SJSA1 (cell line): ENCODE measurements around the gene ATXN7L1. TPM values are rescaled to one million over a fixed set of nuclear protein-coding genes. Genes with fewer than 3 reads are reported as not detected.
"Not testable (repeated sequence)": the region's sequence is repeated elsewhere in the genome, so short reads cannot be mapped to it uniquely, and the experiment has no call there.

Experiments used
- DNase-seq, 2 experiments: peaks; one replicate each; pipeline ENCODE4 v3.0.0-alpha.2; 2015 to 2020; ENCODE audit warnings: low spot score in 2 of 2, low read depth in 1 of 2
- H3K27ac ChIP-seq: fragments of 250-450 bp; sonication (Bioruptor Pico); 2 replicates; pipeline ENCODE4 v1.5.1; 2020; ENCODE audit warnings: mild to moderate bottlenecking, moderate library complexity
- H3K27me3 ChIP-seq: fragments of 250-450 bp; sonication (Bioruptor Pico); replicated peaks from 2 replicates; pipeline ENCODE4 v1.5.1; 2020; ENCODE audit warnings: mild to moderate bottlenecking, moderate library complexity
- H3K36me3 ChIP-seq: fragments of 250-450 bp; sonication (Bioruptor Pico); 2 replicates; pipeline ENCODE4 v1.5.1; 2020; ENCODE audit warnings: mild to moderate bottlenecking
- H3K4me1 ChIP-seq: fragments of 250-450 bp; sonication (Bioruptor Pico); replicated peaks from 2 replicates; pipeline ENCODE4 v1.6.1; 2021; ENCODE audit warnings: mild to moderate bottlenecking
- H3K4me3 ChIP-seq: fragments of 250-450 bp; sonication (Bioruptor Pico); 2 replicates; pipeline ENCODE4 v1.5.1; 2020; ENCODE audit warnings: mild to moderate bottlenecking
- H3K9me3 ChIP-seq: fragments of 250-450 bp; sonication (Bioruptor Pico); replicated peaks from 2 replicates; pipeline ENCODE4 v1.5.1; 2020; ENCODE audit warnings: mild to moderate bottlenecking
- total RNA-seq: library from RNA; depleted of rRNA; stranded (reverse); fragments of >200 nt; shearing (Covaris generic); gene quantifications from 2 replicates; pipeline ENCODE4 v1.2.3, GENCODE V29; 2014

ATXN7L1 gene
- total RNA-seq, 1 experiment from 2014 or later: 2.7 TPM

DNA sequence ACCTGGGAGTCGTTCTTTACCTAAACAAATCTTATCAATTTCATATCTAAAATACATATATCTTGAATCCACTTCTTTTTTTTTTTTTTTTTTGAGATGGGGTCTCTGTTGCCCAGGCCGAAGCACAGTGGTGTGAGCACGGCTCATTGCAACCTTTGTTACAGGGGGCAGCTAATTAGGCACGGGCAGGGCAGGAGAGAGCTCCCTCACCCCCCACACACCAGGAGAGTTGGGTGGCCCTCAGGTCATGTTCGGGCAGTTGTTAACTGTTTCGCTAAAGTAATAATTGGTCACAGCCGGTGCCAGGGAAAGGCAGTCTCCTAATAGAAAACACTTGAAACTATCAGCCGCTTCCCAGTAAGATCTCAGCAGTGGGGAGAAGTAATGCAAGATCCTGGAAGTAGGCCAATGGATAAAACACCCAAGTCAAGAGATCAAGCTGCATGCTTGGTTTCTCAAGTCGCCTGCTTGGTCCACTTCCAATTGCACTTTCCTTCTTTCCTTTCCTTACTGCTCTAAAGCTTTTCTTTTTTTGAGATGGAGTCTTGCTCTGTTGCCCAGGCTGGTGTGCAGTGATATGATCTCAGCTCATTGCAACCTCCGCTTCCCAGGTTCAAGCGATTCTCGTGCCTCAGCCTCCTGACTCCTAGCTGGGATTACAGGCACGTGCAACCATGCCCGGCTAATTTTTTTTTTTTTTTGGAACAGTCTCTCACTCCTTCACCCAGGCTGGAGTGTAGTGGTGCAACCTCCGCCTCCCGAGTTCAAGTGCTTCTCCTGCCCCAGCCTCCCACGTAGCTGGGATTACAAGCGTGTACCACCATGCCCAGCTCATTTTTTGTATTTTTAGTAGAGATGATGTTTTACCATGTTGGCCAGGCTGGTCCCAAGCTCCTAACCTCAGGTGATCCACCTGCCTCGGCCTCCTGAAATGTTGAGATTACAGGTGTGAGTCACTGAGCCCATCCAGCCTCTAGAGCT lies 273.8 kb downstream of the ATXN7L1 start:
- no peaks in the 10 kb centered on the region for H3K9me3 ChIP-seq
- H3K4me3 ChIP-seq: no peak overlapping the region
- DNase-seq: no peak
- no peak overlapping the region for H3K27ac ChIP-seq
- no peaks in the 10 kb centered on the region for H3K27me3 ChIP-seq
- H3K4me1 ChIP-seq: 0 out of 2 replicates have a peak, but pooled peaks cover 4% of the 10 kb centered on the region
- no peaks in the 10 kb centered on the region for H3K36me3 ChIP-seq

DNA sequence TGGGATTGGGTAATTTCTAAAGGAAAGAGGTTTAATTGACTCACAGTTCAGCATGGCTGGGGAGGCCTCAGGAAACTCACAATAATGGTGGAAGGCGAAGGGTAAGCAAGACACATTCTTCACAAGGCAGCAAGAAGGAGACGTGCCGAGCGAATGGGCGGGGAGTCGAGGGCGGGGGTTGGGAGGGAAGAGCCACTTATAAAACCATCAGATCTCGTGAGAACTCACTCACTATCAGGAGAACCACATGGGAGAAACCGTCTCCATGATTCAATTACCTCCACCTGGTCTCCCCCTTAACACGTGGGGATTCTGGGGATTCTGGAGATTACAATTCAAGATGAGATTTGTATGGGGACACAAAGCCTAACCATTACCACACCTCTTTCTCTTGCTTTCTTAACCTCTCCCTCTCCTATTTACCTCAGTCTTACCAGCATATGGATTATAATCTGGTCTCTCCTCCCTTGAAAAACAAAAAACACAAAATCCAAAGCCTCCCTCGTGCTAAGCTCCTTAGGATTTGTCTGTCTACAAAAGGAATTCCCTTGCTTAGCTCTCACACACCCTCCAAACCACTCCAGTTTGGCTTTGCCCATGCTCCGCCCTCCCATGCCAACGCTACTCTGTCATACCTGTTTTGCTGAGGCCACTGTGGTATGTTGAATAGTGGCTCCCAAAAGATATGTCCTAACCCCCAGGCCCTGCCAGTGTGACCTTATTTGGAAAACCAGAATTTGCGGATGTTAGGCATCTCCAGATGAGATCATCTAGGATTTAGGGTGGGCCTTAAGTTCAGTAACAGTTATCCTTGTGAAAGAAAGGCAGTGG lies 275.5 kb downstream of the ATXN7L1 start:
- DNase-seq: no peak
- H3K4me1 ChIP-seq: 0 out of 2 replicates have a peak, but pooled peaks cover 4% of the 10 kb centered on the region
- H3K36me3 ChIP-seq: no peaks in the 10 kb centered on the region
- no peak overlapping the region for H3K27ac ChIP-seq
- no peak overlapping the region for H3K4me3 ChIP-seq
- no peaks in the 10 kb centered on the region for H3K9me3 ChIP-seq
- no peaks in the 10 kb centered on the region for H3K27me3 ChIP-seq

DNA sequence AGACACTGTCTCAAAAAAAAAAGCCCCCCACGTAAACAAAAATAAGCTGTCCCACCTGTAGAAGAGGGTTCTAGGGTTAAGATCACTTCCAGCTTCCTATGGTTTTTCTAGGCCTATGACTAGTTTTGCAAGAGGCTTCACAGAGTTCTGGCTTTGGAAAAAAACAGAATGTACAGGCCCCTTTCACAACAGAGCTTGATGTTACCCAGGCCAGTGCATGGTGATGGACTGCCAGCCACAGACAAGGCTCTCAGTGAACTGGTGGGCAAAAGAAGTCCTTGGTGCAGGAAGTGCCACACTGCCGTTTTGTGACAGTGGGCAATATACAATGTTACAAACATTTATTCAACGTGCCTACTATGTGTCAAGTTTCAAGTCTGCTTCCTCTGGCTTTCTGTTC lies 276.8 kb downstream of the ATXN7L1 start:
- H3K9me3 ChIP-seq: no peaks in the 10 kb centered on the region
- H3K4me1 ChIP-seq: 0 out of 2 replicates have a peak, but pooled peaks cover 4% of the 10 kb centered on the region
- no peaks in the 10 kb centered on the region for H3K36me3 ChIP-seq
- DNase-seq: no peak
- H3K27ac ChIP-seq: no peak overlapping the region
- H3K4me3 ChIP-seq: no peak overlapping the region
- H3K27me3 ChIP-seq: no peaks in the 10 kb centered on the region

DNA sequence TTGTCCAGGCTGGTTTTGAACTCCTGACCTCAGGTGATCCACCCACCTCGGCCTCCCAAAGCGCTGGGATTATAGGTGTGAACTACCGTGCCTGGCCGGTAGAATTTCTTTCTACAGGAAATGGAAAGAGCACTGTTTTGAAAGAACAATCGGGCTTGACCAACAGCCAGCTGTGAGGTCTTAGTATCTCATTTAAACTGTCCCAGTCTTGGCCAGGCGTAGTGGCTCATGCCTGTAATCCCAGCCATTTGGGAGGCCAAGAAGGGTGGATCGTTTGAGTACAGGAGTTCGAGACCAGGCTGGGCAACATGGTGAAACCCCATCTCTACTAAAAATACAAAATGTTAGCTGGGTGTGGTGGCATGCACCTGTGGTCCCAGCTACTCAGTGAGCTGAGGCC lies 277.3 kb downstream of the ATXN7L1 start:
- not testable (repeated sequence) for H3K27me3 ChIP-seq, H3K4me3 ChIP-seq, H3K27ac ChIP-seq, H3K36me3 ChIP-seq, H3K9me3 ChIP-seq, DNase-seq, H3K4me1 ChIP-seq

DNA sequence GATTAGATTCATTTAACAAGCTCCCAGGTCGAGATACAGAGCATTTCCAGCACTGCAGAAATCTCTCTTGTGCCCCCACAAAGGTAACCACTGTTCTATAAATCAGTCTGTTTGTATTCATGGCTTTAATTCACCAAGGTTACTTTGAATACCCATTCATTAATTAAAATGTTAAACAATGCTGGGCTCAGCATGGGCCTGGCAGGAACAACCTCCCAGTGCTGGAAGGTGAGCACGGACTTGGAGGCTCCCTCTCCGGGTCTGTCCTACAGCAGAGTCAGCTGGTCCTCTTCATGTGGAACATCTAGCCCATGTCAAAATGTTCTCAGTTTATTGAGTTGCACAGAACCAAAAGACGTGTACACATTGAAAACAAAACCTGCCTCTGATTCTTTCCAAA lies 279.5 kb downstream of the ATXN7L1 start:
- 0 out of 2 replicates have a peak, but pooled peaks cover 4% of the 10 kb centered on the region for H3K4me1 ChIP-seq
- no peaks in the 10 kb centered on the region for H3K36me3 ChIP-seq
- no peak overlapping the region for H3K4me3 ChIP-seq

DNA sequence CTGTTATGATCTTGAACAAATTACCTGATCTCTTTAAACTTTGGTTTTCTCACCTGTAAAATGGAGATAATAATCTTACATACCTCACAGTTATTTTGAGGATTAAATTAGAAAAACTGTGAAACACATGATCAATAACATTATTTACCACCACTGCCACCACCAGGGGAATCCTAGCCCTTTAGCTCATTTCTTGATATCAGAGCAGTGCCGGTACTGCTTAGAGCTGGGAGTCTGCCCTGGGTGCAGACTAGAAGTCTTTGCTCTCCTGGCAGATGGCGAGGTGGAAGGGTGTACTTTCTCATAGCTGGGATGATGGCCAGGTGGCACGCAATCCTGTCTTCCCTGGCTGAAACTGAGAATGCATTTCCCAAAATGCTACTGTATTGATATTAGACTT lies 282.4 kb downstream of the ATXN7L1 start:
- no peak for DNase-seq
- no peaks in the 10 kb centered on the region for H3K9me3 ChIP-seq
- H3K36me3 ChIP-seq: no peaks in the 10 kb centered on the region
- H3K27ac ChIP-seq: no peak overlapping the region
- no peak overlapping the region for H3K4me3 ChIP-seq
- no peaks in the 10 kb centered on the region for H3K27me3 ChIP-seq
- no peaks in the 10 kb centered on the region for H3K4me1 ChIP-seq

More for the DNA sequence above, 279.5 kb downstream of the ATXN7L1 start:
- DNase-seq: no peak
- Histone ChIP-seq H3K27ac (no peak overlapping the region), H3K9me3 (no peaks in the 10 kb centered on the region), H3K27me3 (no peaks in the 10 kb centered on the region)

DNA sequence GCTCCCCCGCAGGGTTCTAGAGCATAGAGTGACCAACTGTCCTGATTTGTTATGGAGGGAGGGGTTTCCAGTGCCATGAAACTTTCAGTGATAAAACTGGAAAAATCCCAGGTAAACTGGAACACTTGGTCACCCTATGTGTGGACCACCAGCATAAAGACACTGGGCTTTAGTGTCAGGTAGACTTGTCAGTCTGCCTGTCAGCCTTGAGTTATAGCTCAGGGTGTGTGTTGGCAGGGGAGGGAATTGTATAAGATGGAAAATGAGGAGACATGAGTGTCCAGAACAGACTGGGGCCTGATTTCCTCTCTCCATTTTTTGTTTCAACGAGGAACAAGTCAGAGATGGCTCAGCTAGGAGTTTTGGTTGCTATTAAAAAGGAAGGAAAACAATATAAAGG lies 284.9 kb downstream of the ATXN7L1 start:
- Histone ChIP-seq H3K36me3 (no peaks in the 10 kb centered on the region), H3K27ac (no peak overlapping the region), H3K4me1 (no peaks in the 10 kb centered on the region), H3K27me3 (no peaks in the 10 kb centered on the region), H3K9me3 (no peaks in the 10 kb centered on the region), H3K4me3 (no peak overlapping the region)
- DNase-seq: no peak

DNA sequence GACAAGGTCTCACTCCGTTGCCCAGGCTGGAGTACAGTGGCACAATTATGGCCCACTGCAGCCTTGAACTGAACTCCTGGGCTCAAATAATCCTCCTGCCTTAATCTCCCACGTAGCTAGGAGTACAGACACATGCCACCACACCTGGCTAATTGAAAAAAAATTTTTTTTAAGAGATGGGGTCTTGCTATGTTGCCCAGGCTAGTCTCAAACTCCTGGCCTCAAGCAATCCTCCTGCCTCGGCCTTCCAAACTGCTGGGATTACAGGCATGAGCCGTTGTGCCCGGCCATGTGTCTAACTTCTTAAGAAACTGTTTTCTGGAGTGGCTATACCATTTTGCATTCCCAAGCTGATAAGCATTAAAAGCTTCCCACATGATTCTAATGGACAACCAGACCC lies 285.6 kb downstream of the ATXN7L1 start:
- no peaks in the 10 kb centered on the region for H3K9me3 ChIP-seq
- no peak overlapping the region for H3K4me3 ChIP-seq
- H3K27me3 ChIP-seq: no peaks in the 10 kb centered on the region
- no peaks in the 10 kb centered on the region for H3K36me3 ChIP-seq
- no peak overlapping the region for H3K27ac ChIP-seq
- H3K4me1 ChIP-seq: no peaks in the 10 kb centered on the region
- no peak for DNase-seq

DNA sequence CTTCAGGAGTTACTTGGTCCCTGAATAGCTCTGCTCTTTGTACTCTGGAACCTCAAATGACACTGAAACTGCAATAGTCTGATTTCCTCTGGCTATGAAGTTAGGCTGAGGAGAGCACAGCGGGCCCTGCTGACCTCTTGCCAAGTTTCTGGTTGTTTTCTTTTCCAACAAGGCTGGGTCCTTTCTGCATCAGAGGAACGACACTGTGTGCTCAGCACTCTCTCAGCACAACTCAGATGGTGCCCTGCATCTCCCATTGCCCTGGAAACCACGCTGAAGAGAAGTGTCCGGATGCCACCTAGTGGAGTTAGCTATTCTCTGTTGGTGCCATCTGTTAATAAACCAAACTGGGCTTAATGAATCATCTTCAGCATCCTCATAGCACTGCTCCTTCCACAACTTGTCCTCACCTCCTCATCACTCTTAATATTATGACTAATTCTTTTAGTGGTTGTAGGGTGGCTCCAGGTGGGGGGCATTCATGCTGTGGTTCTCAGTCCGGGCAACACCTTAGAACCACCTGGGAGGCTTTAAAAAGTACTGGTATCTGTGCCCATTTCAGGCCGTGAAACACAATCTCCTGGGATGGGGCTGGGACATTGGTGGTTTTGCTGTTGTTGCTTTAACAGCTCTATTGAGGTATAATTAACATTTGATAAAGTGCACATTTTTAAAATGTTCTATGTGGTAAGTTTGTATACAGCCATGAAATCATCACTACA lies 286.9 kb downstream of the ATXN7L1 start:
- Histone ChIP-seq H3K9me3 (no peaks in the 10 kb centered on the region), H3K4me1 (no peaks in the 10 kb centered on the region), H3K4me3 (no peak overlapping the region), H3K36me3 (no peaks in the 10 kb centered on the region), H3K27ac (no peak overlapping the region), H3K27me3 (no peaks in the 10 kb centered on the region)
- DNase-seq: peak; percentile 52 to 64

DNA sequence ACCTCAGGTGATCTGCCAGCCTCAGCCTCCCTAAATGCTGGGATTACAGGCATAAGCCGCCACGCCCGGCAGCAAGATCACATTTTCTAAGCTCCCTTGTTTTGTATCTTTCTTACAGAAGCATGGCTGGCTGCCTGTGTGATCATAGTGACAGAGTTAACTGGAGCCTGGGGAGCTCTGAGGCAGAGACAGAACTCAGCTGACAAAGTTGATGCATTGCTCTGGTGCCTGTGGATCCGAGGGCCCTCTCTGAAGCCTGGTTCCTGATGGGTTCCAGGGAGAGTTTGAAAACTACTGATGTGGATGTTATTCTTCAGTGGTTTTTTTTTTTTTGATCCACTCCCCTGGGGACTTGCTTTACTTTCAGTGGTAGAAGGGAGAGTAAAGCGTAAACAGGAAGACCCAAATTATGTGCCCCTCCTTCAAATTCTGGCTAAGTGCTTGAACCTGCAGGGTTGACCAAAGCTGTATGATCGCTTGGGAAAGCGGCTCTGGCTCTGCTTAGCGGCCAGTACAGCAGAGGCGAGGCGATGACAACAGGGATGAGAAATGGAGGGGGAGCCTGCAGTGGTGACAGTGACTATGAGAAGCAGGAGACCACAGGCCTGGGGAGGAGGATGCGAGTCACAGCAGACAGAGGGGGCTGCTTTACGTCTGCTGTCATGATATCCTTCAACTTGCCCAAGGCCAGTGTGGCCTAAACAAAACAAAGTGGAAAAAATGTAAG lies 288.3 kb downstream of the ATXN7L1 start:
- no peaks in the 10 kb centered on the region; the same call in 1 of the 2 replicates for H3K9me3 ChIP-seq
- no peaks in the 10 kb centered on the region for H3K4me1 ChIP-seq
- H3K27me3 ChIP-seq: no peaks in the 10 kb centered on the region
- DNase-seq: no peak
- no peak overlapping the region for H3K27ac ChIP-seq
- H3K36me3 ChIP-seq: no peaks in the 10 kb centered on the region
- H3K4me3 ChIP-seq: no peak overlapping the region

DNA sequence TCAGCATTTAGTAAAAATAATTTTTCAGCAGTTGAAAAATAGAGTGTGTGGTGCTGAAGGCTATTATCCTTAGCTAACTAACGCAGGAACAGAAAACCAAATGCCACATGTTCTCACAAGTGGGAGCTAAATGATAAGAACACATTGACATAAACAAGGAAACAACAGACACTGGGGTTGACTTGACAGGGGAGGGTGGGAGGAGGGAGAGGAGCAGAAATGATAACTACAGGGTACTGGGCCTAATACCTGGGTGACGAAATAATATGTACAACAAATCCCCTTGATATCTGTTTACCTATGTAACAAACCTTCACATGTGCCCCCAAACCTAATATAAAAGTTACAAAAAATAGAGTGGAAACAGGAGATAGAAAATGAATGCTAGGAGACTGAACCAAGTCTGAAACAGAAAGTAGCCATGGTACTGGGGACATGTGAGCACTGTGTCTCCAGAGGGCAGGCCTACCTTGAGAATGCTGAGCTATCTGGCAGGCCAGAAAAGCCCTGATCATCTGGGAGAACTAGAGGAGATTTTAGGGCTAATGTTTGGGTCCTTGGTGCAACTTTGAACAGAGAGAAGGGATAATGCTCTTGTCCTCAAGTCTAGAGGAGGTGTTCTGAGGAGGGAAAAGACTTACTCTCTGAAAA lies 290.4 kb downstream of the ATXN7L1 start:
- no peaks in the 10 kb centered on the region for H3K27me3 ChIP-seq
- no peak overlapping the region for H3K27ac ChIP-seq
- no peaks in the 10 kb centered on the region for H3K36me3 ChIP-seq
- H3K4me1 ChIP-seq: no peaks in the 10 kb centered on the region
- H3K4me3 ChIP-seq: no peak overlapping the region
- DNase-seq: no peak
- H3K9me3 ChIP-seq: no peaks in the 10 kb centered on the region; the same call in 1 of the 2 replicates

DNA sequence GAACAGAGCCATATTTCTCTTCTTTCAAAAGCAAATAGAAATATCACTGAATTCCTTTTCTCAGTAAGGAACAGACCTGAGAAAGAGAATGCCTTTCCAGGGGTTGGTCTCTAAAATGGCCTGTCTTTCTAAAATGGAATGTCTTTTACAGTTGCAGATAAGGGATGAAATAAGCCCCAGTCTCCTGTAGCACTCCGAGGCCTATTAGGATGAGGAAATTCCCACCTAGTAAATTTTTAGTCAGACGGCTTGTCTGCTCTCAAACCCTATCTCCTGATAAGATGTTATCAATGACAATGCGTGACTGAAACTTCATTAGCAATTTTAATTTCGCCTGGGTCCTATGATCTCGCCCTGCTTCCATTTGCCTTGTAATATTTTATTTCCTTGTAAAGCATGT lies 292.2 kb downstream of the ATXN7L1 start:
- H3K4me3 ChIP-seq: no peak overlapping the region

More for the DNA sequence above, 292.2 kb downstream of the ATXN7L1 start:
- H3K36me3 ChIP-seq: no peaks in the 10 kb centered on the region
- H3K9me3 ChIP-seq: no peaks in the 10 kb centered on the region; the same call in 1 of the 2 replicates
- no peaks in the 10 kb centered on the region for H3K4me1 ChIP-seq
- no peaks in the 10 kb centered on the region for H3K27me3 ChIP-seq
- no peak overlapping the region for H3K27ac ChIP-seq
- DNase-seq: no peak
